Stomach (tissue), 9 donors: ENCODE results near the gene C2orf76. TPM values are rescaled to one million over a fixed set of nuclear protein-coding genes. Genes with fewer than 3 reads are reported as not detected.

Experiments
- DNase-seq, 2 donors: peaks; one replicate each; pipeline versions ENCODE4 v3.0.0 to v3.0.0-alpha.2; 2013 to 2019
- H3K27ac ChIP-seq, 5 donors: fragments of 200-600 bp in 4 of 5; sonication (generic) in 4 of 5; one replicate each; pipeline ENCODE4 v1.5.1; 2013 to 2019; ENCODE audit warnings: mild to moderate bottlenecking in 1 of 5, moderate library complexity in 1 of 5
- H3K27me3 ChIP-seq, 3 donors: fragments of 200-600 bp; sonication (generic); one replicate each; pipeline ENCODE4 v1.5.1; 2017 to 2019; ENCODE audit warnings: mixed run types in 1 of 3
- H3K36me3 ChIP-seq, 4 donors: fragments of 200-600 bp; sonication (generic); 1 replicate in 3 of 4; 2 replicates in 1 of 4; pipeline ENCODE4 v1.5.1; 2016 to 2019
- H3K4me1 ChIP-seq, 4 donors: fragments of 200-600 bp; sonication (generic); one replicate each; pipeline ENCODE4 v1.5.1; 2016 to 2019
- H3K4me3 ChIP-seq, 4 donors: fragments of 200-600 bp; sonication (generic) in 3 of 4; one replicate each; pipeline ENCODE4 v1.5.1; 2016 to 2019; ENCODE audit warnings: mild to moderate bottlenecking in 1 of 4
- H3K9me3 ChIP-seq, 4 donors: fragments of 200-600 bp; sonication (generic); one replicate each; pipeline ENCODE4 v1.5.1; 2016 to 2019
- EP300 ChIP-seq: sonication (generic); formaldehyde crosslinking; IDR thresholded peaks from one replicate; pipeline ENCODE4 v1.6.1; 2017; ENCODE audit warnings: antibody characterized with exemption
- POLR2A ChIP-seq, 4 donors: fragments of 450-650 bp; IDR thresholded peaks; one replicate each; pipeline ENCODE4 v1.6.1; 2016; ENCODE audit warnings: antibody characterized with exemption in 4 of 4, control low read depth in 2 of 4, mild to moderate bottlenecking in 1 of 4, moderate library complexity in 1 of 4
- POLR2AphosphoS5 ChIP-seq, 3 donors: sonication (generic); formaldehyde crosslinking; IDR thresholded peaks; one replicate each; pipeline ENCODE4 v1.6.1; 2016; ENCODE audit warnings: antibody characterized with exemption in 3 of 3
- WGBS, 5 donors: extraction: QIAGEN DNeasy Blood & Tissue Kit in 3 of 5; methylation state at CpG; one replicate each; pipeline versions ENCODE4 v1.1.5 to v1.1.7; 2013 to 2018; 5-methylcytosine and 5-hydroxymethylcytosine counted together
- intact Hi-C: fragments of 100-400 bp; cut with DNase I; formaldehyde crosslinking; loops from one replicate; pipeline ENCODE4 v1.15.1; 2023; ENCODE audit warnings: low total_unique reads
- polyA plus RNA-seq, 3 donors: library from polyadenylated mRNA; stranded (reverse); fragments of 200-250 nt; gene quantifications; one replicate each; pipeline ENCODE4 v1.2.3, GENCODE V29; 2013
- total RNA-seq, 5 donors: library from RNA; depleted of rRNA; stranded (reverse); fragments of >200 nt; gene quantifications; one replicate each; pipeline versions ENCODE4 v1.1.0 to v1.2.3, GENCODE V29; 2014 to 2016
- TF ChIP-seq, protein P1 (sequence below), 7 experiments: fragments of 450-650 bp in 4 of 7; fragments of 200-600 bp in 3 of 7; sonication (generic) in 3 of 7; IDR thresholded peaks; one replicate each; pipeline ENCODE4 v1.5.1; 2016 to 2019; ENCODE audit warnings: antibody characterized with exemption in 7 of 7, control low read depth in 2 of 7, mild to moderate bottlenecking in 1 of 7
- donor health status: healthy with polysubstance abuse.
- donor health status: Bipolar disorder and iron deficiency.
- donor health status: healthy.

The C2orf76 gene
- total and polyA plus RNA-seq, 8 donors, result 6.7 to 30.9 (median 15.2) TPM; not detected in 1

DNA sequence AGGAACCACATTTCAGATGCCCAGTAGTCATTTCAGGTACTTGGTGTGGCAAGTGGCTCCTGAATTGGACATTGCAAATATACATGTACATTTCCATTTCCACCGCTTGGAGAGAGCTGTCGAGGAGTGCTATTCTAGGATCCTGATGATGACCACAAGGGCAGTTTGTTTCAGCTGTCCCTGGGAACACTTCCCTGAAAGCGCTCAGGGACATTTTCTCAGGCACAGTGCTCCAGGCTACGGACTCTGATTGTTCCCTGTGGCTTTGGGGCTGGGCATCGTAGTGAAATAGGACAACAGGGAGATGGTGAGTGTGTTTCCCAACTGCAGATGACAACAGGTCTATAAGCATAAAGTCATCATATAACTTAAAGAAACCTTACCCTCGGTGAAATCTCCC lies 3.2 kb upstream of the C2orf76 start:
- peaks cover 48 to 64% (median 63%) of the 10 kb centered on the region in 4 donors for H3K36me3 ChIP-seq
- WGBS, 5 donors, result 90 to 98% (median 95%) methylated on average over 6 of the region's 6 CpGs

DNA sequence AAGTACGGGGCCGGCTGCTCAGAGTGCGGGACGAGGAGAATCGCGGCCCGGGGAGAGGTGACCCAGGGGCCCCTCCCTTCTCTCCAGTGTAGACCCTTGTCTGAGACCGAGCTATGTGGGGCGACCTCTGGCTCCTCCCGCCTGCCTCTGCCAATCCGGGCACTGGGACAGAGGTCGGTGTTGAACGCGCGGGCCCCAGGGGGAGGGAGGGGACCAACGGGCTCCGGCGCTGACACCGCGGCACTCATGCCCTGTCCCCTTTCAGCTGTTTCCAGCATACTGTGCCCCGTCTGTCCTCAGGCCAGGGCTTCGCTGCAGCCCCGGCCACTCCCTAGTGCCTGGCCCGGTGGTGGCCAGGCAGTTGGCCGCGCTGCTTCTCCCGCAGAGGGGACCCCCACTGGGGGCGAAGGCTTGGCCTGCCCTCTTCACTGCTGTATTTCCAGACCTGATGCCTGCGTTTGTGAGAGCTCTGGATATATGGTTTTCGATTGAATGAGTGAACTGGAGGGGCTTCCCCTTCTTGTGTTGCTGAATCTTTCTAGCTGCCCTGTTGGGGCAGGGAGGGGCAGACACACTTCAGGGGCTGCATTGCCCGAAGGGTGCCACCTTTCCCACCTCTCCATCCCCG lies 952 bp upstream of the C2orf76 start:
- Histone ChIP-seq H3K27ac (peak overlapping the region; percentile 87 to 94 (median 92)), H3K4me3 (peak overlapping the region; percentile 60 to 79 (median 70)), H3K9me3 (no peaks in the 10 kb centered on the region), H3K27me3 (no peaks in the 10 kb centered on the region), H3K4me1 (peaks cover 23 to 45% (median 36%) of the 10 kb centered on the region in 4 donors), H3K36me3 (peaks cover 35 to 45% (median 43%) of the 10 kb centered on the region in 4 donors)
- peak; percentile 67 to 82 for DNase-seq
- TF ChIP-seq EP300 (no peak), POLR2AphosphoS5 (IDR thresholded peaks at IDR 0.05) (peak in 1 of 3 donors; percentile 23), POLR2A (IDR thresholded peaks at IDR 0.05) (no peak)
- TF ChIP-seq, protein P1, sequence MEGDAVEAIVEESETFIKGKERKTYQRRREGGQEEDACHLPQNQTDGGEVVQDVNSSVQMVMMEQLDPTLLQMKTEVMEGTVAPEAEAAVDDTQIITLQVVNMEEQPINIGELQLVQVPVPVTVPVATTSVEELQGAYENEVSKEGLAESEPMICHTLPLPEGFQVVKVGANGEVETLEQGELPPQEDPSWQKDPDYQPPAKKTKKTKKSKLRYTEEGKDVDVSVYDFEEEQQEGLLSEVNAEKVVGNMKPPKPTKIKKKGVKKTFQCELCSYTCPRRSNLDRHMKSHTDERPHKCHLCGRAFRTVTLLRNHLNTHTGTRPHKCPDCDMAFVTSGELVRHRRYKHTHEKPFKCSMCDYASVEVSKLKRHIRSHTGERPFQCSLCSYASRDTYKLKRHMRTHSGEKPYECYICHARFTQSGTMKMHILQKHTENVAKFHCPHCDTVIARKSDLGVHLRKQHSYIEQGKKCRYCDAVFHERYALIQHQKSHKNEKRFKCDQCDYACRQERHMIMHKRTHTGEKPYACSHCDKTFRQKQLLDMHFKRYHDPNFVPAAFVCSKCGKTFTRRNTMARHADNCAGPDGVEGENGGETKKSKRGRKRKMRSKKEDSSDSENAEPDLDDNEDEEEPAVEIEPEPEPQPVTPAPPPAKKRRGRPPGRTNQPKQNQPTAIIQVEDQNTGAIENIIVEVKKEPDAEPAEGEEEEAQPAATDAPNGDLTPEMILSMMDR (IDR thresholded peaks at IDR 0.05), result peak in 1 of 7 experiments; percentile 5
- WGBS, 5 donors, result 4 to 8% (median 5%) methylated on average over 22 to 32 of the region's 32 CpGs
- intact Hi-C loops, result no loop called here

More for the DNA sequence above, 3.2 kb upstream of the C2orf76 start:
- Histone ChIP-seq H3K27ac (no peak overlapping the region), H3K27me3 (no peaks in the 10 kb centered on the region), H3K4me3 (no peak overlapping the region), H3K9me3 (peaks cover 0 to 14% (median 10%) of the 10 kb centered on the region in 4 donors), H3K4me1 (peaks cover 21 to 32% (median 29%) of the 10 kb centered on the region in 4 donors)
- TF ChIP-seq POLR2A (IDR thresholded peaks at IDR 0.05), result no peak
- no peak for TF ChIP-seq POLR2AphosphoS5 (IDR thresholded peaks at IDR 0.05)
- TF ChIP-seq EP300, result no peak
- TF ChIP-seq, protein P1 (IDR thresholded peaks at IDR 0.05), result no peak
- intact Hi-C loops, result no loop called here
- no peak for DNase-seq

DNA sequence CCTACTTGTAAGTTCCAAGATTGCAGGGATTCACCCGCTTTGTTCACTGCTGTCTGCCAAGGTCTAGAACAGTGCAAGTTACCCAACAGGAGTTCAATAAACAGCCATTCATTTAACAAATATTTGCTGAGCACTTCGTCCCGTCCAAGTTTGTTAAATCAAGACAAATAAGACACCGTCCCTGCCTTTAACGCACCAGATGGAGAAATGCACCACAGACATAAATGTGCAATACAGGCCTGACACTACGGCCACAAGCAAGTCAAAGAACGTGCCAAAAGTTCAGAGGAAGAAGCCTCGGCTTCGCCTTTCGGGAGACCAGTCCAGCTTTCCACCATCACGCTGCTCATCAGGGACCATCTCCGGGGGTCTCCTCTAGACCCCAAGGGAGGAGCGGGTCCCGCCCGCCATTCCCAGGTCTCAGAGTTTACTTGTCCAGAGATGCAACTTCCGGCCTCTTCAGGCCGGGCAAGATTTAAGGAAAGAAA lies 429 bp downstream of the C2orf76 start:
- Histone ChIP-seq H3K27ac (peak overlapping the region; percentile 85 to 94 (median 92)), H3K27me3 (no peaks in the 10 kb centered on the region), H3K4me3 (peak overlapping the region; percentile 60 to 79 (median 70)), H3K4me1 (peaks cover 23 to 46% (median 38%) of the 10 kb centered on the region in 4 donors), H3K36me3 (peaks cover 23 to 31% (median 29%) of the 10 kb centered on the region in 4 donors), H3K9me3 (no peaks in the 10 kb centered on the region)
- intact Hi-C loops, result no loop called here
- no peak for TF ChIP-seq POLR2AphosphoS5 (IDR thresholded peaks at IDR 0.05)
- TF ChIP-seq, protein P1 (IDR thresholded peaks at IDR 0.05), result no peak
- no peak for DNase-seq
- WGBS, 5 donors, result 1% methylated on average over 16 to 17 of the region's 17 CpGs

DNA sequence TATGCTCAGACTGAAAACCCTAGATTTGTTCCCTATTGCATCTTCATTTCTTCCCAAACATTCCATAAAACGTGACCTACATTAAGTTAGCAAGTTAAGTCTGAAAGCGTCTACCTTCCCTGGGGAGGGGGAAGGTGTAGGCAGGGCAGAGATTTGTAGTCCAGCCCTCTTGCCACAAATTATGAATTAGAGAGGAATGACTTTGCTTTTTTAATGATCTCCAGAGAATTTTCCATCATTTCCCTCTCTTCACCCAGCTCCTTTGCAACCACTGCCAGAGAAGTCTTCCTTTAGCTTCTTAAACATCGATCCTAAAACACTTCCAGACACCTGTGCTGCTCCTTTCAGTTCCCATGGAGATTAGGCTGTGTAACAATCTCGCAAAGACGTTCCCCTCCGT lies 1.2 kb downstream of the C2orf76 start:
- TF ChIP-seq POLR2AphosphoS5 (IDR thresholded peaks at IDR 0.05), result no peak
- TF ChIP-seq, protein P1 (IDR thresholded peaks at IDR 0.05), result no peak
- TF ChIP-seq POLR2A (IDR thresholded peaks at IDR 0.05), result no peak
- no peak for TF ChIP-seq EP300
- H3K27ac ChIP-seq, result peak overlapping the region in 4 of 5 donors; percentile 91 to 94 (median 92)
- intact Hi-C loops, result no loop called here
- 48 to 64% (median 51%) methylated on average over 6 of the region's 6 CpGs for WGBS, 5 donors
- H3K36me3 ChIP-seq, result peaks cover 15 to 23% (median 22%) of the 10 kb centered on the region in 4 donors
- no peak for DNase-seq
- H3K27me3 ChIP-seq, result no peaks in the 10 kb centered on the region
- H3K4me1 ChIP-seq, result peaks cover 23 to 46% (median 38%) of the 10 kb centered on the region in 4 donors
- no peaks in the 10 kb centered on the region for H3K9me3 ChIP-seq
- H3K4me3 ChIP-seq, result peak overlapping the region; percentile 60 to 79 (median 70)
